GM10847 (cell line): Measurements from ENCODE around the gene ADAM23.

Experiments used
- POLR2A ChIP-seq: IDR thresholded peaks from 2 replicates; pipeline ENCODE4 v1.6.1; 2011; ENCODE audit not compliant: insufficient read length; ENCODE audit errors: extremely low read depth

ADAM23 gene

GRCh38 chr2:206478340-206478739 lies 35.0 kb downstream of the ADAM23 start:
- TF ChIP-seq POLR2A, result no peak

GRCh38 chr2:206480161-206480560 lies 36.8 kb downstream of the ADAM23 start:
- no peak for TF ChIP-seq POLR2A

- no peak for TF ChIP-seq POLR2A
Observed at GRCh38 chr2:206480620-206481019, 37.3 kb downstream of the ADAM23 start.

GRCh38 chr2:206481056-206481455 lies 37.7 kb downstream of the ADAM23 start:
- no peak for TF ChIP-seq POLR2A

GRCh38 chr2:206482123-206482522 lies 38.8 kb downstream of the ADAM23 start:
- TF ChIP-seq POLR2A, result no peak

GRCh38 chr2:206482633-206483032 lies 39.3 kb downstream of the ADAM23 start:
- TF ChIP-seq POLR2A, result no peak

GRCh38 chr2:206488053-206488452 lies 44.7 kb downstream of the ADAM23 start:
- no peak for TF ChIP-seq POLR2A

GRCh38 chr2:206488623-206489022 lies 45.3 kb downstream of the ADAM23 start:
- TF ChIP-seq POLR2A, result no peak

GRCh38 chr2:206494061-206494460 lies 50.7 kb downstream of the ADAM23 start:
- no peak for TF ChIP-seq POLR2A

GRCh38 chr2:206502729-206503128 lies 59.4 kb downstream of the ADAM23 start:
- TF ChIP-seq POLR2A, result no peak

- no peak for TF ChIP-seq POLR2A
Observed at GRCh38 chr2:206511283-206511682, 68.0 kb downstream of the ADAM23 start.

GRCh38 chr2:206512999-206513398 lies 69.7 kb downstream of the ADAM23 start:
- no peak for TF ChIP-seq POLR2A

GRCh38 chr2:206515580-206515979 lies 72.2 kb downstream of the ADAM23 start:
- no peak for TF ChIP-seq POLR2A

- no peak for TF ChIP-seq POLR2A
Observed at GRCh38 chr2:206518997-206519396, 75.7 kb downstream of the ADAM23 start.

- TF ChIP-seq POLR2A, result no peak
Observed at GRCh38 chr2:206520450-206520849, 77.1 kb downstream of the ADAM23 start.

GRCh38 chr2:206521115-206521514 lies 77.8 kb downstream of the ADAM23 start:
- no peak for TF ChIP-seq POLR2A

GRCh38 chr2:206521612-206522011 lies 78.3 kb downstream of the ADAM23 start:
- TF ChIP-seq POLR2A, result no peak

- TF ChIP-seq POLR2A, result no peak
Observed at GRCh38 chr2:206526416-206526815, 83.1 kb downstream of the ADAM23 start.
